ENCODE data around the gene CHRM5. TPM values are rescaled to one million over a fixed set of nuclear protein-coding genes. Genes with fewer than 3 reads are reported as not detected.

CHRM5 gene
- total RNA-seq, 1 experiment from 2014 or later: not detected

DNA sequence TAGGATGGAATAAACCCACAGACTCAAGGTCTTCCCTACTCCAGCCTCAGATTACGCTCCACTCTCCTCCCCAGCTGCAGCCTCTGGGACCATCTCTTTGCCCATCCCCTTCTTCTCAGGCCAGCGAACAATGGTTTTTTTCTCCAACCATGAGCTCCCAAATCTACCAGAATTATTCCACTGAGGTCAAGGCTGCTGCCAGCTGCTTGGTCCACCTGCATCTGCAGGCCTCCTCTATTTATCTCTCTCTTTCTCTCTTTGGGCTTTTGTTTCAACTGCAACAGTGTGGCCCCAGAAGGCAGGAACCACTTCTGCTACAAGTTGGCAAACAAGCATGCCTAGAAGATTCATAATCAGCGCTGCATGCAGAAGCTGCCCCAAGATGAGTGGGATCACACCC lies 19.1 kb downstream of the CHRM5 start:
- H4K20me1 ChIP-seq (ENCODE audit: insufficient read depth): no peaks in the 10 kb centered on the region
- no peak overlapping the region for H2AFZ ChIP-seq (ENCODE audit: low read depth, low read length, poor library complexity, severe bottlenecking)
- no TSS peak for BruUV-seq (replicated peaks)
- intact Hi-C loops (cut with micrococcal nuclease): no loop called here
- no peak overlapping the region for H3K27ac ChIP-seq (ENCODE audit: low read depth, low read length)
- H3K9ac ChIP-seq (ENCODE audit: low read length): no peak overlapping the region
- H3K27me3 ChIP-seq (ENCODE audit: insufficient read depth, low read length): no peaks in the 10 kb centered on the region
- H3K79me2 ChIP-seq (ENCODE audit: insufficient read depth, low read length): no peaks in the 10 kb centered on the region
- no peaks in the 10 kb centered on the region for H3K9me2 ChIP-seq (ENCODE audit: insufficient read depth)
- TF ChIP-seq EZH2phosphoT487 (IDR thresholded peaks at IDR 0.05; ENCODE audit: borderline replicate concordance) (no peak), JUND (IDR thresholded peaks at IDR 0.05) (no peak), EGR1 (IDR thresholded peaks at IDR 0.05; ENCODE audit: low read depth) (no peak), RAD21 (IDR thresholded peaks at IDR 0.05; ENCODE audit: low read depth) (no peak), POLR2AphosphoS5 (IDR thresholded peaks at IDR 0.05; ENCODE audit: low read depth, low read length) (no peak), ZFX (IDR thresholded peaks at IDR 0.05) (no peak), FOSL1 (IDR thresholded peaks at IDR 0.05; ENCODE audit: low read depth) (no peak), CEBPB (IDR thresholded peaks at IDR 0.05; ENCODE audit: low read depth) (no peak), YY1 (IDR thresholded peaks at IDR 0.05; ENCODE audit: extremely low read depth, insufficient replicate concordance, low read depth, low read length) (no peak), EZH2 (IDR thresholded peaks at IDR 0.05) (no peak)
- TF ChIP-seq, protein P1, sequence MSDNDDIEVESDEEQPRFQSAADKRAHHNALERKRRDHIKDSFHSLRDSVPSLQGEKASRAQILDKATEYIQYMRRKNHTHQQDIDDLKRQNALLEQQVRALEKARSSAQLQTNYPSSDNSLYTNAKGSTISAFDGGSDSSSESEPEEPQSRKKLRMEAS (IDR thresholded peaks at IDR 0.05): no peak
- TF ChIP-seq, protein P2, sequence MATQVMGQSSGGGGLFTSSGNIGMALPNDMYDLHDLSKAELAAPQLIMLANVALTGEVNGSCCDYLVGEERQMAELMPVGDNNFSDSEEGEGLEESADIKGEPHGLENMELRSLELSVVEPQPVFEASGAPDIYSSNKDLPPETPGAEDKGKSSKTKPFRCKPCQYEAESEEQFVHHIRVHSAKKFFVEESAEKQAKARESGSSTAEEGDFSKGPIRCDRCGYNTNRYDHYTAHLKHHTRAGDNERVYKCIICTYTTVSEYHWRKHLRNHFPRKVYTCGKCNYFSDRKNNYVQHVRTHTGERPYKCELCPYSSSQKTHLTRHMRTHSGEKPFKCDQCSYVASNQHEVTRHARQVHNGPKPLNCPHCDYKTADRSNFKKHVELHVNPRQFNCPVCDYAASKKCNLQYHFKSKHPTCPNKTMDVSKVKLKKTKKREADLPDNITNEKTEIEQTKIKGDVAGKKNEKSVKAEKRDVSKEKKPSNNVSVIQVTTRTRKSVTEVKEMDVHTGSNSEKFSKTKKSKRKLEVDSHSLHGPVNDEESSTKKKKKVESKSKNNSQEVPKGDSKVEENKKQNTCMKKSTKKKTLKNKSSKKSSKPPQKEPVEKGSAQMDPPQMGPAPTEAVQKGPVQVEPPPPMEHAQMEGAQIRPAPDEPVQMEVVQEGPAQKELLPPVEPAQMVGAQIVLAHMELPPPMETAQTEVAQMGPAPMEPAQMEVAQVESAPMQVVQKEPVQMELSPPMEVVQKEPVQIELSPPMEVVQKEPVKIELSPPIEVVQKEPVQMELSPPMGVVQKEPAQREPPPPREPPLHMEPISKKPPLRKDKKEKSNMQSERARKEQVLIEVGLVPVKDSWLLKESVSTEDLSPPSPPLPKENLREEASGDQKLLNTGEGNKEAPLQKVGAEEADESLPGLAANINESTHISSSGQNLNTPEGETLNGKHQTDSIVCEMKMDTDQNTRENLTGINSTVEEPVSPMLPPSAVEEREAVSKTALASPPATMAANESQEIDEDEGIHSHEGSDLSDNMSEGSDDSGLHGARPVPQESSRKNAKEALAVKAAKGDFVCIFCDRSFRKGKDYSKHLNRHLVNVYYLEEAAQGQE (IDR thresholded peaks at IDR 0.05; ENCODE audit: low read depth): no peak
- TF ChIP-seq, protein P3, sequence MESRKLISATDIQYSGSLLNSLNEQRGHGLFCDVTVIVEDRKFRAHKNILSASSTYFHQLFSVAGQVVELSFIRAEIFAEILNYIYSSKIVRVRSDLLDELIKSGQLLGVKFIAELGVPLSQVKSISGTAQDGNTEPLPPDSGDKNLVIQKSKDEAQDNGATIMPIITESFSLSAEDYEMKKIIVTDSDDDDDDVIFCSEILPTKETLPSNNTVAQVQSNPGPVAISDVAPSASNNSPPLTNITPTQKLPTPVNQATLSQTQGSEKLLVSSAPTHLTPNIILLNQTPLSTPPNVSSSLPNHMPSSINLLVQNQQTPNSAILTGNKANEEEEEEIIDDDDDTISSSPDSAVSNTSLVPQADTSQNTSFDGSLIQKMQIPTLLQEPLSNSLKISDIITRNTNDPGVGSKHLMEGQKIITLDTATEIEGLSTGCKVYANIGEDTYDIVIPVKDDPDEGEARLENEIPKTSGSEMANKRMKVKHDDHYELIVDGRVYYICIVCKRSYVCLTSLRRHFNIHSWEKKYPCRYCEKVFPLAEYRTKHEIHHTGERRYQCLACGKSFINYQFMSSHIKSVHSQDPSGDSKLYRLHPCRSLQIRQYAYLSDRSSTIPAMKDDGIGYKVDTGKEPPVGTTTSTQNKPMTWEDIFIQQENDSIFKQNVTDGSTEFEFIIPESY (IDR thresholded peaks at IDR 0.05; ENCODE audit: extremely low read depth, insufficient replicate concordance, low read length): no peak
- TF ChIP-seq, protein P4, sequence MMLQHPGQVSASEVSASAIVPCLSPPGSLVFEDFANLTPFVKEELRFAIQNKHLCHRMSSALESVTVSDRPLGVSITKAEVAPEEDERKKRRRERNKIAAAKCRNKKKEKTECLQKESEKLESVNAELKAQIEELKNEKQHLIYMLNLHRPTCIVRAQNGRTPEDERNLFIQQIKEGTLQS (IDR thresholded peaks at IDR 0.05): no peak
- TF ChIP-seq, protein P5, sequence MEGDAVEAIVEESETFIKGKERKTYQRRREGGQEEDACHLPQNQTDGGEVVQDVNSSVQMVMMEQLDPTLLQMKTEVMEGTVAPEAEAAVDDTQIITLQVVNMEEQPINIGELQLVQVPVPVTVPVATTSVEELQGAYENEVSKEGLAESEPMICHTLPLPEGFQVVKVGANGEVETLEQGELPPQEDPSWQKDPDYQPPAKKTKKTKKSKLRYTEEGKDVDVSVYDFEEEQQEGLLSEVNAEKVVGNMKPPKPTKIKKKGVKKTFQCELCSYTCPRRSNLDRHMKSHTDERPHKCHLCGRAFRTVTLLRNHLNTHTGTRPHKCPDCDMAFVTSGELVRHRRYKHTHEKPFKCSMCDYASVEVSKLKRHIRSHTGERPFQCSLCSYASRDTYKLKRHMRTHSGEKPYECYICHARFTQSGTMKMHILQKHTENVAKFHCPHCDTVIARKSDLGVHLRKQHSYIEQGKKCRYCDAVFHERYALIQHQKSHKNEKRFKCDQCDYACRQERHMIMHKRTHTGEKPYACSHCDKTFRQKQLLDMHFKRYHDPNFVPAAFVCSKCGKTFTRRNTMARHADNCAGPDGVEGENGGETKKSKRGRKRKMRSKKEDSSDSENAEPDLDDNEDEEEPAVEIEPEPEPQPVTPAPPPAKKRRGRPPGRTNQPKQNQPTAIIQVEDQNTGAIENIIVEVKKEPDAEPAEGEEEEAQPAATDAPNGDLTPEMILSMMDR (IDR thresholded peaks at IDR 0.05 in 2 of 3, conservative IDR thresholded peaks at IDR 0.05 in 1 of 3; ENCODE audit: borderline replicate concordance in 1 of 3, insufficient read depth in 1 of 3, low read depth in 2 of 3, low read length in 2 of 3): no peak
- RAD21 ChIA-PET (ENCODE audit: low non-redundant PET in 1 of 2, low total read pairs in 2 of 2, uncharacterized antibody in 2 of 2, unreplicated experiment in 2 of 2): no interaction called here
- H3K36me3 ChIP-seq (ENCODE audit: control insufficient read depth in 1 of 2, insufficient read depth in 2 of 2, low read length in 2 of 2): no peaks in the 10 kb centered on the region
- CTCF ChIA-PET: no interaction called here
- no peak for ATAC-seq
- no peak for DNase-seq (ENCODE audit: low read depth, low spot score)
- H3K9me3 ChIP-seq (ENCODE audit: control insufficient read depth in 1 of 2, insufficient read depth in 1 of 2, low read depth in 1 of 2, low read length in 2 of 2): no peaks in the 10 kb centered on the region
- H3K4me3 ChIP-seq (replicated peaks in 1 of 2; ENCODE audit: low read depth in 1 of 2, low read length in 2 of 2): no peak overlapping the region
- POLR2A ChIA-PET: no interaction called here
- H3K4me1 ChIP-seq (ENCODE audit: control insufficient read depth in 1 of 2, insufficient read depth in 2 of 2, low read length in 2 of 2): no peaks in the 10 kb centered on the region
- H3K4me2 ChIP-seq (ENCODE audit: low read length): no peak overlapping the region
